Skeletal muscle tissue (tissue), 4 donors: ENCODE measurements around the gene NR1D1. TPM values are rescaled to one million over a fixed set of nuclear protein-coding genes. Genes with fewer than 3 reads are reported as not detected.

Source experiments
- H3K27ac ChIP-seq: one replicate; pipeline ENCODE4 v1.7.0; 2013; ENCODE audit warnings: mild to moderate bottlenecking, low read depth, low read length, inconsistent platforms
- H3K27me3 ChIP-seq, 3 donors: one replicate each; pipeline ENCODE4 v1.7.0; 2013; ENCODE audit warnings: low read length in 3 of 3; ENCODE audit not compliant: control insufficient read depth in 3 of 3, insufficient read depth in 3 of 3
- H3K36me3 ChIP-seq, 3 donors: one replicate each; pipeline ENCODE4 v1.7.0; 2013; ENCODE audit warnings: low read length in 3 of 3; ENCODE audit not compliant: control insufficient read depth in 3 of 3, insufficient read depth in 3 of 3
- H3K4me1 ChIP-seq, 3 donors: one replicate each; pipeline ENCODE4 v1.7.0; 2013; ENCODE audit warnings: low read length in 3 of 3, mild to moderate bottlenecking in 3 of 3; ENCODE audit not compliant: control insufficient read depth in 3 of 3, insufficient read depth in 3 of 3
- H3K4me3 ChIP-seq, 3 donors: one replicate each; pipeline ENCODE4 v1.7.0; 2013; ENCODE audit warnings: low read length in 3 of 3
- H3K9ac ChIP-seq, 3 donors: one replicate each; pipeline ENCODE4 v1.7.0; 2013; ENCODE audit warnings: low read length in 3 of 3, mild to moderate bottlenecking in 3 of 3, moderate library complexity in 2 of 3, low read depth in 1 of 3
- H3K9me3 ChIP-seq, 3 donors: one replicate each; pipeline ENCODE4 v1.7.0; 2013; ENCODE audit warnings: low read length in 3 of 3; ENCODE audit not compliant: control insufficient read depth in 3 of 3
- total RNA-seq: library from RNA; depleted of rRNA; stranded (reverse); fragments of >200 nt; gene quantifications from one replicate; pipeline ENCODE4 v1.2.3, GENCODE V29; 2014
- donor health status: Osteomylitis.

Gene NR1D1
- total RNA-seq, 1 donor from 2014 or later: 1.0 TPM

- Histone ChIP-seq H3K4me3 (no peak overlapping the region), H3K27me3 (no peaks in the 10 kb centered on the region), H3K9ac (peak overlapping the region in 2 of 3 donors; percentile 53 to 72), H3K27ac (peak overlapping the region; percentile 99), H3K9me3 (no peaks in the 10 kb centered on the region), H3K4me1 (peaks cover 55 to 72% (median 69%) of the 10 kb centered on the region in 3 donors), H3K36me3 (peaks cover 66 to 72% (median 69%) of the 10 kb centered on the region in 3 donors)
Measured at GRCh38 chr17:40091691-40092397, 8.5 kb downstream of the NR1D1 start.

GRCh38 chr17:40090237-40091119, 9.9 kb downstream of the NR1D1 start:
- Histone ChIP-seq H3K27ac (peak overlapping the region; percentile 44), H3K36me3 (peaks cover 64 to 67% (median 66%) of the 10 kb centered on the region in 3 donors), H3K9me3 (no peaks in the 10 kb centered on the region), H3K4me3 (no peak overlapping the region), H3K4me1 (peaks cover 43 to 65% (median 63%) of the 10 kb centered on the region in 3 donors), H3K9ac (peak overlapping the region in 2 of 3 donors; percentile 32 to 57), H3K27me3 (no peaks in the 10 kb centered on the region)

- no peak overlapping the region for H3K4me3 ChIP-seq
- peaks cover 31 to 54% (median 51%) of the 10 kb centered on the region in 3 donors for H3K4me1 ChIP-seq
- peak overlapping the region in 2 of 3 donors; percentile 6 to 16 for H3K9ac ChIP-seq
- H3K9me3 ChIP-seq: no peaks in the 10 kb centered on the region
- H3K36me3 ChIP-seq: peaks cover 61 to 66% (median 64%) of the 10 kb centered on the region in 3 donors
- peak overlapping the region; percentile 44 for H3K27ac ChIP-seq
- no peaks in the 10 kb centered on the region for H3K27me3 ChIP-seq
Measured at GRCh38 chr17:40089077-40089895, 11.1 kb downstream of the NR1D1 start.

- Histone ChIP-seq H3K9ac (no peak overlapping the region), H3K4me3 (no peak overlapping the region), H3K9me3 (no peaks in the 10 kb centered on the region), H3K27me3 (no peaks in the 10 kb centered on the region), H3K27ac (no peak overlapping the region), H3K4me1 (peaks cover 20 to 48% (median 42%) of the 10 kb centered on the region in 3 donors), H3K36me3 (peaks cover 59 to 62% (median 61%) of the 10 kb centered on the region in 3 donors)
Measured at GRCh38 chr17:40087903-40088718, 12.3 kb downstream of the NR1D1 start.

GRCh38 chr17:40087049-40087794, 13.2 kb downstream of the NR1D1 start:
- H3K36me3 ChIP-seq: peaks cover 55 to 60% (median 58%) of the 10 kb centered on the region in 3 donors
- H3K4me1 ChIP-seq: peaks cover 13 to 42% (median 34%) of the 10 kb centered on the region in 3 donors
- no peak overlapping the region for H3K9ac ChIP-seq
- no peaks in the 10 kb centered on the region for H3K9me3 ChIP-seq
- no peaks in the 10 kb centered on the region for H3K27me3 ChIP-seq
- no peak overlapping the region for H3K27ac ChIP-seq
- H3K4me3 ChIP-seq: no peak overlapping the region

- H3K27ac ChIP-seq: no peak overlapping the region
- no peak overlapping the region for H3K9ac ChIP-seq
Measured at GRCh38 chr17:40086150-40087044, 14.0 kb downstream of the NR1D1 start.

GRCh38 chr17:40084477-40084876, 15.9 kb downstream of the NR1D1 start:
- no peaks in the 10 kb centered on the region for H3K9me3 ChIP-seq
- H3K9ac ChIP-seq: no peak overlapping the region
- H3K4me1 ChIP-seq: peaks cover 2 to 16% (median 10%) of the 10 kb centered on the region in 3 donors
- no peaks in the 10 kb centered on the region for H3K27me3 ChIP-seq
- H3K36me3 ChIP-seq: peaks cover 57 to 65% (median 57%) of the 10 kb centered on the region in 3 donors
- H3K4me3 ChIP-seq: no peak overlapping the region
- H3K27ac ChIP-seq: peak overlapping the region; percentile 25

More at GRCh38 chr17:40086150-40087044, 14.0 kb downstream of the NR1D1 start:
- H3K9me3 ChIP-seq: no peaks in the 10 kb centered on the region
- H3K4me3 ChIP-seq: no peak overlapping the region
- H3K36me3 ChIP-seq: peaks cover 55 to 59% (median 57%) of the 10 kb centered on the region in 3 donors
- H3K4me1 ChIP-seq: peaks cover 5 to 35% (median 26%) of the 10 kb centered on the region in 3 donors
- H3K27me3 ChIP-seq: no peaks in the 10 kb centered on the region

GRCh38 chr17:40079545-40079944, 20.8 kb downstream of the NR1D1 start:
- Histone ChIP-seq H3K36me3 (peaks cover 41 to 49% (median 49%) of the 10 kb centered on the region in 3 donors), H3K27ac (no peak overlapping the region), H3K9me3 (no peaks in the 10 kb centered on the region), H3K4me1 (peaks cover 25 to 34% (median 25%) of the 10 kb centered on the region in 3 donors), H3K27me3 (no peaks in the 10 kb centered on the region), H3K9ac (no peak overlapping the region), H3K4me3 (no peak overlapping the region)
